ENCODE results near the gene ELF1. TPM values are rescaled to one million over a fixed set of nuclear protein-coding genes. Genes with fewer than 3 reads are reported as not detected.

ELF1 gene
- total RNA-seq, 3 donors from 2014 or later = 101 to 138 (median 104) TPM

GRCh38 chr13:41032691-41033376, 13.7 kb upstream of the ELF1 start:
- no peaks in the 10 kb centered on the region for H3K27me3 ChIP-seq
- no peak for TF ChIP-seq POLR2AphosphoS5 (IDR thresholded peaks at IDR 0.05)
- TF ChIP-seq POLR2A (IDR thresholded peaks at IDR 0.05) = no peak
- TF ChIP-seq CTCF (IDR thresholded peaks at IDR 0.05) = no peak
- H3K27ac ChIP-seq = no peak overlapping the region
- no peaks in the 10 kb centered on the region for H3K4me1 ChIP-seq
- no peaks in the 10 kb centered on the region for H3K36me3 ChIP-seq
- no peak for DNase-seq (ENCODE audit: low spot score in 2 of 2)
- intact Hi-C loops (cut with DNase I; ENCODE audit: low total_unique reads) = no loop called here
- H3K4me3 ChIP-seq = no peak overlapping the region
- no peaks in the 10 kb centered on the region for H3K9me3 ChIP-seq

DNA sequence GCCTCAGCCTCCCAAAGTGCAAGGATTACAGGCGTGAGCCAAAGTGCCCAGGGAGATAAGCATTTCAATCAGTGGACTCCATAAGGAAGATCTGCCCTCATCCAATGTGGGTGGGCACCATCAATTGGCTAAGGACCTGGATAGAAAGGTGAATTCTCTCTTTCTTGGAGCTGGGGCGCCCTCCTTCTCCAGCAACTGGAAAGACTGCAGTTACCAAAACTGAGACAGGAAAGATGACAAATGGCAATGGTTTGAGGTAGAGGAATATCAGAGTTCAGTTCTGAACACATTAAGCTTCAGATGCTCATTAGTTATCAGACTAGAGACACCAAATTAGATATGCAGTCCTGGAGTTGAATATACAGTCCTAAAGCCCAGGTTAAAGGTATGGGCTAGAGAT, 10.5 kb upstream of the ELF1 start:
- Histone ChIP-seq H3K4me1 (no peaks in the 10 kb centered on the region), H3K36me3 (no peaks in the 10 kb centered on the region), H3K9me3 (no peaks in the 10 kb centered on the region), H3K27me3 (no peaks in the 10 kb centered on the region), H3K27ac (no peak overlapping the region), H3K4me3 (no peak overlapping the region)
- TF ChIP-seq CTCF (IDR thresholded peaks at IDR 0.05) (no peak), POLR2A (IDR thresholded peaks at IDR 0.05) (no peak), POLR2AphosphoS5 (IDR thresholded peaks at IDR 0.05) (no peak)
- DNase-seq (ENCODE audit: low spot score in 2 of 2) = no peak
- intact Hi-C loops (cut with DNase I; ENCODE audit: low total_unique reads) = no loop called here

GRCh38 chr13:41028051-41028450, 8.9 kb upstream of the ELF1 start:
- no peaks in the 10 kb centered on the region for H3K27me3 ChIP-seq
- intact Hi-C loops (cut with DNase I; ENCODE audit: low total_unique reads) = no loop called here
- H3K4me1 ChIP-seq = no peaks in the 10 kb centered on the region
- H3K4me3 ChIP-seq = no peak overlapping the region
- no peak for DNase-seq (ENCODE audit: low spot score in 2 of 2)
- TF ChIP-seq POLR2A (IDR thresholded peaks at IDR 0.05) (no peak), CTCF (IDR thresholded peaks at IDR 0.05) (no peak), POLR2AphosphoS5 (IDR thresholded peaks at IDR 0.05) (no peak)
- H3K27ac ChIP-seq = no peak overlapping the region
- no peaks in the 10 kb centered on the region for H3K36me3 ChIP-seq
- H3K9me3 ChIP-seq = no peaks in the 10 kb centered on the region

- no peaks in the 10 kb centered on the region for H3K27me3 ChIP-seq
- TF ChIP-seq CTCF (IDR thresholded peaks at IDR 0.05) = no peak
- TF ChIP-seq POLR2A (IDR thresholded peaks at IDR 0.05) = no peak
- no peak for TF ChIP-seq POLR2AphosphoS5 (IDR thresholded peaks at IDR 0.05)
- intact Hi-C loops (cut with DNase I; ENCODE audit: low total_unique reads) = no loop called here
- no peaks in the 10 kb centered on the region for H3K4me1 ChIP-seq
- DNase-seq (ENCODE audit: low spot score in 2 of 2) = no peak
- no peaks in the 10 kb centered on the region for H3K36me3 ChIP-seq
- H3K9me3 ChIP-seq = no peaks in the 10 kb centered on the region
- no peak overlapping the region for H3K4me3 ChIP-seq
- H3K27ac ChIP-seq = no peak overlapping the region
Observed at GRCh38 chr13:41026788-41027187, 7.7 kb upstream of the ELF1 start.

- Histone ChIP-seq H3K27me3 (no peaks in the 10 kb centered on the region), H3K9me3 (no peaks in the 10 kb centered on the region), H3K4me1 (no peaks in the 10 kb centered on the region), H3K36me3 (no peaks in the 10 kb centered on the region), H3K27ac (no peak overlapping the region), H3K4me3 (no peak overlapping the region)
- no peak for DNase-seq (ENCODE audit: low spot score in 2 of 2)
- TF ChIP-seq CTCF (IDR thresholded peaks at IDR 0.05) (no peak), POLR2A (IDR thresholded peaks at IDR 0.05) (no peak), POLR2AphosphoS5 (IDR thresholded peaks at IDR 0.05) (no peak)
- intact Hi-C loops (cut with DNase I; ENCODE audit: low total_unique reads) = no loop called here
Observed at GRCh38 chr13:41025518-41025917, 6.4 kb upstream of the ELF1 start.
